ENCODE measurements around the gene LTBP1.

DNA sequence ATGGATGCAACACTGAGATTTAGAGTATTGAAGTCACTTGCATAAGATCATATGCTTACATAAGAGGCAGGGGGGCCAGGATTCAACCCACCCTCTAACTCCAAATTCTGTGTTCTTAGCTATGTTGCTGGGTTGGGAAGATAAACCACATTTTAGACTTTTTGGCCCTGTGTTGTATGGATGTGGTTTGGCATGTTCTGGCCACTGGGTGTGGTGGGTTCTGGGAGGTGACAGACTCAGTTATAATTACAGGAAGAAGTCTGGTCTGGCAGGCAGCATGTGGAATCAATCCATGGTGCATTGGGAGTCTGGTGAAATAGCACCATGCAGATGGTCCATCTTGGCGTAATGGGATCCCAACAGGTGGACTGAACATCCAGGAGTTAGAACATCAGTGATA lies 138.9 kb downstream of the LTBP1 start:
- TF ChIP-seq POLR2A (IDR thresholded peaks at IDR 0.05) (no peak), EP300 (IDR thresholded peaks at IDR 0.05) (no peak)
- TF ChIP-seq, protein P1, sequence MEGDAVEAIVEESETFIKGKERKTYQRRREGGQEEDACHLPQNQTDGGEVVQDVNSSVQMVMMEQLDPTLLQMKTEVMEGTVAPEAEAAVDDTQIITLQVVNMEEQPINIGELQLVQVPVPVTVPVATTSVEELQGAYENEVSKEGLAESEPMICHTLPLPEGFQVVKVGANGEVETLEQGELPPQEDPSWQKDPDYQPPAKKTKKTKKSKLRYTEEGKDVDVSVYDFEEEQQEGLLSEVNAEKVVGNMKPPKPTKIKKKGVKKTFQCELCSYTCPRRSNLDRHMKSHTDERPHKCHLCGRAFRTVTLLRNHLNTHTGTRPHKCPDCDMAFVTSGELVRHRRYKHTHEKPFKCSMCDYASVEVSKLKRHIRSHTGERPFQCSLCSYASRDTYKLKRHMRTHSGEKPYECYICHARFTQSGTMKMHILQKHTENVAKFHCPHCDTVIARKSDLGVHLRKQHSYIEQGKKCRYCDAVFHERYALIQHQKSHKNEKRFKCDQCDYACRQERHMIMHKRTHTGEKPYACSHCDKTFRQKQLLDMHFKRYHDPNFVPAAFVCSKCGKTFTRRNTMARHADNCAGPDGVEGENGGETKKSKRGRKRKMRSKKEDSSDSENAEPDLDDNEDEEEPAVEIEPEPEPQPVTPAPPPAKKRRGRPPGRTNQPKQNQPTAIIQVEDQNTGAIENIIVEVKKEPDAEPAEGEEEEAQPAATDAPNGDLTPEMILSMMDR (IDR thresholded peaks at IDR 0.05) = no peak

Measured in ovary (tissue), 3 donors.